Nephron (organoid): ENCODE data around the gene MYCN.

Source experiments
- H3K27ac Mint-ChIP-seq, 3 experiments: 2 replicates each; pipeline ENCODE4 v1.8.0; 2020; ENCODE audit warnings: mixed read lengths in 3 of 3, mild to moderate bottlenecking in 2 of 3, moderate library complexity in 1 of 3
- H3K27me3 Mint-ChIP-seq: 2 replicates; pipeline ENCODE4 v1.8.0; 2021; ENCODE audit warnings: low read depth, mild to moderate bottlenecking, moderate library complexity, mixed read lengths
- H3K36me3 Mint-ChIP-seq: 2 replicates; pipeline ENCODE4 v1.8.0; 2020; ENCODE audit warnings: low read depth, mixed read lengths
- H3K4me1 Mint-ChIP-seq: 2 replicates; pipeline ENCODE4 v1.8.0; 2020; ENCODE audit warnings: mixed read lengths
- H3K4me3 Mint-ChIP-seq, 3 experiments: 2 replicates each; pipeline ENCODE4 v1.8.0; 2020; ENCODE audit warnings: mild to moderate bottlenecking in 3 of 3, mixed read lengths in 3 of 3, moderate library complexity in 2 of 3
- H3K9me3 Mint-ChIP-seq: 2 replicates; pipeline ENCODE4 v1.8.0; 2020; ENCODE audit warnings: mixed read lengths
- CTCF ChIP-seq, 3 experiments: fragments of 200-600 bp; sonication (generic); IDR thresholded peaks; one replicate each; pipeline ENCODE4 v1.5.0; 2021; ENCODE audit warnings: antibody characterized with exemption in 3 of 3; ENCODE audit not compliant: unreplicated experiment in 3 of 3

MYCN gene

GRCh38 chr2:15991231-15991630 is 50.9 kb downstream of the MYCN start:
- H3K4me3 Mint-ChIP-seq, result no peak overlapping the region

GRCh38 chr2:15992457-15993231 is 52.3 kb downstream of the MYCN start:
- Mint-ChIP-seq H3K27ac (peak overlapping the region in 1 of 3 experiments; percentile 54), H3K4me3 (no peak overlapping the region), H3K36me3 (no peaks in the 10 kb centered on the region), H3K4me1 (peaks cover 41% of the 10 kb centered on the region), H3K27me3 (peaks cover 29% of the 10 kb centered on the region), H3K9me3 (no peaks in the 10 kb centered on the region)
- no peak for TF ChIP-seq CTCF (IDR thresholded peaks at IDR 0.05; ENCODE audit: unreplicated experiment in 3 of 3)

More at GRCh38 chr2:15991231-15991630, 50.9 kb downstream of the MYCN start:
- Mint-ChIP-seq H3K36me3 (no peaks in the 10 kb centered on the region), H3K27ac (peak overlapping the region in 1 of 3 experiments; percentile 25), H3K27me3 (peaks cover 29% of the 10 kb centered on the region), H3K9me3 (no peaks in the 10 kb centered on the region), H3K4me1 (peaks cover 33% of the 10 kb centered on the region)
- no peak for TF ChIP-seq CTCF (IDR thresholded peaks at IDR 0.05; ENCODE audit: unreplicated experiment in 3 of 3)

GRCh38 chr2:15993232-15993610 is 52.9 kb downstream of the MYCN start:
- Mint-ChIP-seq H3K4me1 (peaks cover 41% of the 10 kb centered on the region), H3K27me3 (peaks cover 29% of the 10 kb centered on the region), H3K36me3 (no peaks in the 10 kb centered on the region), H3K27ac (peak overlapping the region in 2 of 3 experiments; percentile 54 to 88), H3K4me3 (no peak overlapping the region), H3K9me3 (no peaks in the 10 kb centered on the region)
- TF ChIP-seq CTCF (IDR thresholded peaks at IDR 0.05; ENCODE audit: unreplicated experiment in 3 of 3), result no peak

GRCh38 chr2:15993666-15994065 is 53.3 kb downstream of the MYCN start:
- TF ChIP-seq CTCF (IDR thresholded peaks at IDR 0.05; ENCODE audit: unreplicated experiment in 3 of 3), result no peak
- no peaks in the 10 kb centered on the region for H3K9me3 Mint-ChIP-seq
- peak overlapping the region in 2 of 3 experiments; percentile 54 to 88 for H3K27ac Mint-ChIP-seq
- H3K4me1 Mint-ChIP-seq, result peaks cover 39% of the 10 kb centered on the region
- H3K4me3 Mint-ChIP-seq, result no peak overlapping the region
- no peaks in the 10 kb centered on the region for H3K36me3 Mint-ChIP-seq
- peaks cover 29% of the 10 kb centered on the region for H3K27me3 Mint-ChIP-seq

GRCh38 chr2:15995603-15996002 is 55.3 kb downstream of the MYCN start:
- Mint-ChIP-seq H3K9me3 (peaks cover 4% of the 10 kb centered on the region), H3K36me3 (no peaks in the 10 kb centered on the region), H3K4me1 (peaks cover 30% of the 10 kb centered on the region), H3K27ac (no peak overlapping the region), H3K4me3 (no peak overlapping the region), H3K27me3 (peaks cover 29% of the 10 kb centered on the region)
- no peak for TF ChIP-seq CTCF (IDR thresholded peaks at IDR 0.05; ENCODE audit: unreplicated experiment in 3 of 3)
